Astrocyte (in vitro differentiated cells and primary cell): ENCODE results near the gene ATP6V1B1. TPM values are rescaled to one million over a fixed set of nuclear protein-coding genes. Genes with fewer than 3 reads are reported as not detected.
A peak's percentile ranks its signal among the peaks of the same experiment; 100 is the strongest.

Source experiments
- DNase-seq: peaks from one replicate; pipeline ENCODE4 v3.0.0-alpha.2; 2010; ENCODE audit warnings: low read depth
- FAIRE-seq: peaks from 2 replicates; lab custom pipeline; 2011; peaks lifted over from hg19 to GRCh38; lab: Jason Lieb, UNC
- H2AFZ ChIP-seq: 2 replicates; pipeline ENCODE4 v1.6.0; 2012; ENCODE audit warnings: low read depth, low read length, inconsistent platforms
- H3K27ac ChIP-seq: 2 replicates; pipeline ENCODE4 v1.5.1; 2011; ENCODE audit warnings: low read depth, low read length, inconsistent platforms
- H3K27me3 ChIP-seq: 2 replicates; pipeline ENCODE4 v1.6.0; 2011; ENCODE audit warnings: low read length, inconsistent platforms; ENCODE audit not compliant: insufficient read depth
- H3K36me3 ChIP-seq: 2 replicates; pipeline ENCODE4 v1.5.1; 2011; ENCODE audit warnings: low read length, inconsistent platforms; ENCODE audit not compliant: insufficient read depth
- H3K4me1 ChIP-seq: 2 replicates; pipeline ENCODE4 v1.5.1; 2011; ENCODE audit warnings: low read length, inconsistent platforms; ENCODE audit not compliant: insufficient read depth
- H3K4me2 ChIP-seq: 2 replicates; pipeline ENCODE4 v1.6.0; 2012; ENCODE audit warnings: low read length, inconsistent platforms
- H3K4me3 ChIP-seq: 2 replicates; pipeline ENCODE4 v1.5.1; 2011; ENCODE audit warnings: low read depth, mild to moderate bottlenecking, low read length, inconsistent platforms; ENCODE audit not compliant: insufficient read depth
- H3K79me2 ChIP-seq: 2 replicates; pipeline ENCODE4 v1.6.0; 2012; ENCODE audit warnings: mild to moderate bottlenecking, low read length, inconsistent platforms; ENCODE audit not compliant: insufficient read depth
- H3K9ac ChIP-seq: 2 replicates; pipeline ENCODE4 v1.6.0; 2012; ENCODE audit warnings: mild to moderate bottlenecking, low read length, inconsistent platforms
- H3K9me3 ChIP-seq: 2 replicates; pipeline ENCODE4 v1.5.1; 2012; ENCODE audit warnings: low read depth, mild to moderate bottlenecking, low read length, inconsistent platforms; ENCODE audit not compliant: insufficient read depth
- H4K20me1 ChIP-seq: 2 replicates; pipeline ENCODE4 v1.6.0; 2012; ENCODE audit warnings: low read length, inconsistent platforms; ENCODE audit not compliant: insufficient read depth
- H3K27ac Mint-ChIP-seq: one replicate; pipeline ENCODE4 v1.8.0; 2021; ENCODE audit warnings: mild to moderate bottlenecking, mixed read lengths; ENCODE audit not compliant: unreplicated experiment
- H3K27me3 Mint-ChIP-seq: one replicate; pipeline ENCODE4 v1.8.0; 2021; ENCODE audit warnings: low read depth, mixed read lengths; ENCODE audit not compliant: unreplicated experiment
- H3K36me3 Mint-ChIP-seq: one replicate; pipeline ENCODE4 v1.8.0; 2021; ENCODE audit warnings: low read depth, mixed read lengths; ENCODE audit not compliant: unreplicated experiment
- H3K4me1 Mint-ChIP-seq: one replicate; pipeline ENCODE4 v1.8.0; 2021; ENCODE audit warnings: low read depth, mixed read lengths; ENCODE audit not compliant: unreplicated experiment
- H3K4me3 Mint-ChIP-seq: one replicate; pipeline ENCODE4 v1.8.0; 2021; ENCODE audit warnings: mild to moderate bottlenecking, moderate library complexity, mixed read lengths; ENCODE audit not compliant: unreplicated experiment
- H3K9me3 Mint-ChIP-seq: one replicate; pipeline ENCODE4 v1.8.0; 2021; ENCODE audit warnings: mild to moderate bottlenecking, mixed read lengths; ENCODE audit not compliant: unreplicated experiment
- EZH2 ChIP-seq: IDR thresholded peaks from 2 replicates; pipeline ENCODE4 v1.6.1; 2012; ENCODE audit warnings: mild to moderate bottlenecking, low read length, inconsistent platforms; ENCODE audit not compliant: insufficient read depth
- total RNA-seq: library from RNA; stranded (reverse); gene quantifications from 2 replicates; pipeline ENCODE4 v1.2.1, GENCODE V29; 2021
- TF ChIP-seq, protein P1 (sequence below): IDR thresholded peaks from 2 replicates; pipeline ENCODE4 v1.5.1; 2011; ENCODE audit warnings: low read depth, mild to moderate bottlenecking, inconsistent platforms, low read length, moderate library complexity; ENCODE audit not compliant: insufficient read depth

ATP6V1B1 gene
- total RNA-seq, 1 donor from 2014 or later, result not detected

DNA sequence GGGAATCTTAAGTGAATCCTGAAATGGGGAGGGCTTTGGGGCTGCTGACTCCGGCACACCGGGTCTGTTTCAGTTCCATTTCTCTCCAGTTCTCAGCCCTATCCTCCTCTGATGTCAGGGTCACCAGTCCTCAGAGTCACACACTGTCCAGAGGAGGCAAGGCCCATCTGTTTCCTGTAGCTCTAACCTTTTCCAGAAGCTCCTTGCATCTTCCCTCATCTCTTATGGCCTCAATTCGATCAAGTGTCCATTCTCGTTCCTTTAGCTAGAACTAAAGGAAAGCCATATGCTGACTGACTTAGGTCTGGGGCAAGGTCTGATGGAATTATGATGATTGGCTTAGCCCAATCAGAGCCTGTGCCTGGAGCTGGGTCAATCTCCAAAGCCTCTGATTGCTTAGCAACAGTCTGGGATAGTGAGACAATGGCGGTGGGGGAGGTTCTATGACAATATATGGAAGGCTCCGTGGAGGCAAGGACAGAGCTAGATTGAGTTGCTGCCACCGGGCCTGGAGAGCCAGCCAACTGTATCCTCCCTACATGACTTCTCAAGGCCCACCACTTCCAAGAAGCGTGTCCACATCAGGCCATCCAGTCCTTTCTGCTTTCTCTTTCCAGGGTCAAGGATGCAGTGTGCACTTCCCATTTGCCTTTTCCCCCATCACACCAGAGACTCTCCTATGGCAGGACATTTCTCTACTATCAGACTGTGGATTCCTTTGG is 48.0 kb downstream of the ATP6V1B1 start:
- peaks cover 5% of the 10 kb centered on the region for H3K4me1 ChIP-seq
- Mint-ChIP-seq H3K4me3 (no peak overlapping the region), H3K9me3 (no peaks in the 10 kb centered on the region), H3K27ac (no peak overlapping the region), H3K27me3 (peaks cover 8% of the 10 kb centered on the region), H3K36me3 (peaks cover 22% of the 10 kb centered on the region), H3K4me1 (no peaks in the 10 kb centered on the region)
- FAIRE-seq, result no peak
- no peaks in the 10 kb centered on the region for H3K27me3 ChIP-seq
- H2AFZ ChIP-seq, result no peak overlapping the region
- no peak for TF ChIP-seq EZH2
- TF ChIP-seq, protein P1, sequence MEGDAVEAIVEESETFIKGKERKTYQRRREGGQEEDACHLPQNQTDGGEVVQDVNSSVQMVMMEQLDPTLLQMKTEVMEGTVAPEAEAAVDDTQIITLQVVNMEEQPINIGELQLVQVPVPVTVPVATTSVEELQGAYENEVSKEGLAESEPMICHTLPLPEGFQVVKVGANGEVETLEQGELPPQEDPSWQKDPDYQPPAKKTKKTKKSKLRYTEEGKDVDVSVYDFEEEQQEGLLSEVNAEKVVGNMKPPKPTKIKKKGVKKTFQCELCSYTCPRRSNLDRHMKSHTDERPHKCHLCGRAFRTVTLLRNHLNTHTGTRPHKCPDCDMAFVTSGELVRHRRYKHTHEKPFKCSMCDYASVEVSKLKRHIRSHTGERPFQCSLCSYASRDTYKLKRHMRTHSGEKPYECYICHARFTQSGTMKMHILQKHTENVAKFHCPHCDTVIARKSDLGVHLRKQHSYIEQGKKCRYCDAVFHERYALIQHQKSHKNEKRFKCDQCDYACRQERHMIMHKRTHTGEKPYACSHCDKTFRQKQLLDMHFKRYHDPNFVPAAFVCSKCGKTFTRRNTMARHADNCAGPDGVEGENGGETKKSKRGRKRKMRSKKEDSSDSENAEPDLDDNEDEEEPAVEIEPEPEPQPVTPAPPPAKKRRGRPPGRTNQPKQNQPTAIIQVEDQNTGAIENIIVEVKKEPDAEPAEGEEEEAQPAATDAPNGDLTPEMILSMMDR, result no peak
- H3K36me3 ChIP-seq, result peaks cover 4% of the 10 kb centered on the region
- no peak overlapping the region for H3K4me3 ChIP-seq
- no peak overlapping the region for H3K9ac ChIP-seq
- H3K4me2 ChIP-seq, result no peak overlapping the region
- no peak overlapping the region for H3K27ac ChIP-seq
- peaks cover 23% of the 10 kb centered on the region for H4K20me1 ChIP-seq
- no peaks in the 10 kb centered on the region for H3K79me2 ChIP-seq
- DNase-seq, result no peak
- H3K9me3 ChIP-seq, result no peaks in the 10 kb centered on the region

- H3K27me3 Mint-ChIP-seq, result peaks cover 7% of the 10 kb centered on the region
- Histone ChIP-seq H2AFZ (no peak overlapping the region), H3K9me3 (no peaks in the 10 kb centered on the region), H3K4me2 (no peak overlapping the region), H3K4me1 (no peaks in the 10 kb centered on the region), H3K9ac (no peak overlapping the region), H4K20me1 (peaks cover 28% of the 10 kb centered on the region), H3K27ac (no peak overlapping the region), H3K79me2 (no peaks in the 10 kb centered on the region), H3K4me3 (no peak overlapping the region), H3K36me3 (peaks cover 7% of the 10 kb centered on the region), H3K27me3 (no peaks in the 10 kb centered on the region)
- peaks cover 24% of the 10 kb centered on the region for H3K36me3 Mint-ChIP-seq
- DNase-seq, result no peak
- TF ChIP-seq, protein P1, result no peak
- TF ChIP-seq EZH2, result no peak
- no peak overlapping the region for H3K4me3 Mint-ChIP-seq
- FAIRE-seq, result no peak
- H3K27ac Mint-ChIP-seq, result no peak overlapping the region
- no peaks in the 10 kb centered on the region for H3K4me1 Mint-ChIP-seq
- H3K9me3 Mint-ChIP-seq, result no peaks in the 10 kb centered on the region
These were observed 48.5 kb downstream of the ATP6V1B1 start for GRCh38 chr2:70984228-70984575.

- no peaks in the 10 kb centered on the region for H3K27me3 ChIP-seq
- no peak overlapping the region for H3K27ac ChIP-seq
- DNase-seq (no peak), FAIRE-seq (no peak)
- H3K36me3 ChIP-seq, result peaks cover 7% of the 10 kb centered on the region
- H3K4me3 Mint-ChIP-seq, result no peak overlapping the region
- H3K36me3 Mint-ChIP-seq, result peaks cover 24% of the 10 kb centered on the region
- H3K79me2 ChIP-seq, result no peaks in the 10 kb centered on the region
- H3K4me1 ChIP-seq, result no peaks in the 10 kb centered on the region
- H3K27me3 Mint-ChIP-seq, result peaks cover 5% of the 10 kb centered on the region
- H3K9me3 ChIP-seq, result no peaks in the 10 kb centered on the region
- no peaks in the 10 kb centered on the region for H3K9me3 Mint-ChIP-seq
- H3K27ac Mint-ChIP-seq, result peak overlapping the region; percentile 29
- H3K4me2 ChIP-seq, result no peak overlapping the region
- no peak overlapping the region for H3K9ac ChIP-seq
- H2AFZ ChIP-seq, result no peak overlapping the region
- H3K4me1 Mint-ChIP-seq, result no peaks in the 10 kb centered on the region
- no peak overlapping the region for H3K4me3 ChIP-seq
- TF ChIP-seq, protein P1, result peak; percentile 53
- no peak for TF ChIP-seq EZH2
- H4K20me1 ChIP-seq, result peaks cover 33% of the 10 kb centered on the region
These were observed 49.0 kb downstream of the ATP6V1B1 start for GRCh38 chr2:70984576-70985282.
